ENCODE data around the gene EPS8L3. TPM values are rescaled to one million over a fixed set of nuclear protein-coding genes. Genes with fewer than 3 reads are reported as not detected.

The EPS8L3 gene
- total and polyA plus RNA-seq, 11 donors: 0.25 to 0.75 (median 0.30) TPM; not detected in 5

DNA sequence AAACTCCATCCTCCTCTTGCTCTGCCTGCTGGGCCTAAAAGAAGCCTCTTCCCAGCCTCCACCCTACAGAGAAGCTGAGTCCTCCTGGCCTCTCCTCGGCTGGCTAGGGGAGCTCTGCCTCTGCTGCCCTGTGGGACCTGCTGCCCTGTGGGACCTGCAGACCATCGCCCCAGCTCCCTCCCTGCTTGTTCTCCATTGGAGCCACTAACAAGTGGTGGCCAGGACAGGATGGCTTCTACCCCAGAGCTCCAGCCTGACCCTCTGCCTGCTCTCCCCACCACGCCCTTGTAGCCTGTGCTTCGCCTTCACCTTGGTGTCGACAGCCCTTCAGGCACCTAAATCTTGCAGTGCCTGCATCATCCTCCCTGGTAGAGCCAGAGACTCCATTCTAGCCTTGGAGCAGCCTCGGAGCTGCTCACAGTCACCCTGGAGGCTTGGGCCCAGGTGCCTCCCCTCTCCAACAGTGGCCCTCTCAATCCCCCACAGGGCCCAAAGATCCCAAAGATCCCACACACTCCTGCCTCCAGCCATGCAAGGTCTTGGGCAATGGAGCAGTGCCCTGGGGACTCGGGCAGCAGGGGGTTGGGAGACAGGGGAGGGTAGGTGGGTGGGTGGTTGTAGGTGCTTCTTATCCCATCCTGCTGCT is 3.0 kb downstream of the EPS8L3 start:
- peak in 2 of 5 donors; percentile 2 to 24 for DNase-seq
- 72 to 92% (median 84%) methylated on average over 6 to 7 of the region's 7 CpGs for WGBS, 4 donors
- TF ChIP-seq, protein P1, sequence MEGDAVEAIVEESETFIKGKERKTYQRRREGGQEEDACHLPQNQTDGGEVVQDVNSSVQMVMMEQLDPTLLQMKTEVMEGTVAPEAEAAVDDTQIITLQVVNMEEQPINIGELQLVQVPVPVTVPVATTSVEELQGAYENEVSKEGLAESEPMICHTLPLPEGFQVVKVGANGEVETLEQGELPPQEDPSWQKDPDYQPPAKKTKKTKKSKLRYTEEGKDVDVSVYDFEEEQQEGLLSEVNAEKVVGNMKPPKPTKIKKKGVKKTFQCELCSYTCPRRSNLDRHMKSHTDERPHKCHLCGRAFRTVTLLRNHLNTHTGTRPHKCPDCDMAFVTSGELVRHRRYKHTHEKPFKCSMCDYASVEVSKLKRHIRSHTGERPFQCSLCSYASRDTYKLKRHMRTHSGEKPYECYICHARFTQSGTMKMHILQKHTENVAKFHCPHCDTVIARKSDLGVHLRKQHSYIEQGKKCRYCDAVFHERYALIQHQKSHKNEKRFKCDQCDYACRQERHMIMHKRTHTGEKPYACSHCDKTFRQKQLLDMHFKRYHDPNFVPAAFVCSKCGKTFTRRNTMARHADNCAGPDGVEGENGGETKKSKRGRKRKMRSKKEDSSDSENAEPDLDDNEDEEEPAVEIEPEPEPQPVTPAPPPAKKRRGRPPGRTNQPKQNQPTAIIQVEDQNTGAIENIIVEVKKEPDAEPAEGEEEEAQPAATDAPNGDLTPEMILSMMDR (IDR thresholded peaks at IDR 0.05): no peak
- TF ChIP-seq POLR2A (IDR thresholded peaks at IDR 0.05): no peak

DNA sequence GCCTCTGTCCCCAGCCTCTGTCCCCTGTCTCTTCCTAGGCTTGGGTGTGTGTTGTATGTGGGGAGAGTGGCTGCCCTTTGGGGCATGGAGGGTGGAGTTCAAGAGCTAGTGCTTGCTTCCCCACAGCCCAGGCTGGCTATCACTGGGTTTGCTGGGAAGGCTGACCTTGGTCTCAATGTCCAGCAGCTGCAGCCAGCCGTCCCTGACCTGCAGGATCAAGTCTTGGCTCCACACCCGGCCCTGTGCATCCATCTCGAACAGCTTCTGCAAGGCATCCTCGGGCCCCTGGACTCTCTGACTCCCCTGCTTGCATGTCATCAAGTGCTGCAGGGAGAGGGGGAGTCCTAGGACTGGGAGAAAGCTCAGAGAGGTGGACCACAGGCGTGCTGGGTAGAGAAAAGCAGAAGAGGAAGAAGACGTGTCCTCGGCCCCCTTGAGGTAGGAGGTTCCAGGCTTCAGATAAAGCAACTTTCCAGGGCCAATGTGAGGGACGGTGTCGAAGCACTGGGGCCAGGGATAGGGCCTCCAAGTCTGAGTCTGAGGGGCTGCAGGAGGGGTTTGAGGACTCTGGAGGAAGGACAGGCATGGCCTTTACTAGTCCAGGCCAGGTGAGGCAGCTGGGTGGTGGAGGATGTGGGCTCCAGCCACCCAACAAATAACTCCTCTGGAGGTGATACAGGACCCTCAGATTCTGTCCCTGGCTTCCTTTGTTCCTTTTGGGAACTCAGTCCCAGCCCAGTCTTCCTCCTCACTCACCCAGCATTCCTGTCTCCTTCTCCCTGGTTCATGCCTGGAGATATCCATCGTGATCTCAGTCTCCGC is 4.0 kb downstream of the EPS8L3 start:
- Histone ChIP-seq H3K27ac (no peak overlapping the region), H3K4me1 (peaks cover 0 to 22% (median 0%) of the 10 kb centered on the region in 12 donors), H3K27me3 (no peaks in the 10 kb centered on the region), H3K9me3 (no peaks in the 10 kb centered on the region), H3K36me3 (no peaks in the 10 kb centered on the region), H3K4me3 (no peak overlapping the region)
- intact Hi-C loops (cut with DNase I): no loop called here
- TF ChIP-seq POLR2A (IDR thresholded peaks at IDR 0.05): no peak
- TF ChIP-seq, protein P1 (IDR thresholded peaks at IDR 0.05): no peak
- DNase-seq (peak in 2 of 5 donors; percentile 4 to 10), ATAC-seq (no peak)
- WGBS, 4 donors: 87 to 92% (median 90%) methylated on average over 7 to 11 of the region's 11 CpGs

More for the DNA sequence above, 3.0 kb downstream of the EPS8L3 start:
- Histone ChIP-seq H3K27me3 (no peaks in the 10 kb centered on the region), H3K27ac (peak overlapping the region in 3 of 12 donors; percentile 13 to 41 (median 40)), H3K36me3 (no peaks in the 10 kb centered on the region), H3K4me3 (no peak overlapping the region), H3K9me3 (no peaks in the 10 kb centered on the region), H3K4me1 (peaks cover 0 to 19% (median 0%) of the 10 kb centered on the region in 12 donors)
- ATAC-seq: peak in 2 of 4 donors; percentile 1 to 6
- intact Hi-C loops (cut with DNase I): no loop called here

DNA sequence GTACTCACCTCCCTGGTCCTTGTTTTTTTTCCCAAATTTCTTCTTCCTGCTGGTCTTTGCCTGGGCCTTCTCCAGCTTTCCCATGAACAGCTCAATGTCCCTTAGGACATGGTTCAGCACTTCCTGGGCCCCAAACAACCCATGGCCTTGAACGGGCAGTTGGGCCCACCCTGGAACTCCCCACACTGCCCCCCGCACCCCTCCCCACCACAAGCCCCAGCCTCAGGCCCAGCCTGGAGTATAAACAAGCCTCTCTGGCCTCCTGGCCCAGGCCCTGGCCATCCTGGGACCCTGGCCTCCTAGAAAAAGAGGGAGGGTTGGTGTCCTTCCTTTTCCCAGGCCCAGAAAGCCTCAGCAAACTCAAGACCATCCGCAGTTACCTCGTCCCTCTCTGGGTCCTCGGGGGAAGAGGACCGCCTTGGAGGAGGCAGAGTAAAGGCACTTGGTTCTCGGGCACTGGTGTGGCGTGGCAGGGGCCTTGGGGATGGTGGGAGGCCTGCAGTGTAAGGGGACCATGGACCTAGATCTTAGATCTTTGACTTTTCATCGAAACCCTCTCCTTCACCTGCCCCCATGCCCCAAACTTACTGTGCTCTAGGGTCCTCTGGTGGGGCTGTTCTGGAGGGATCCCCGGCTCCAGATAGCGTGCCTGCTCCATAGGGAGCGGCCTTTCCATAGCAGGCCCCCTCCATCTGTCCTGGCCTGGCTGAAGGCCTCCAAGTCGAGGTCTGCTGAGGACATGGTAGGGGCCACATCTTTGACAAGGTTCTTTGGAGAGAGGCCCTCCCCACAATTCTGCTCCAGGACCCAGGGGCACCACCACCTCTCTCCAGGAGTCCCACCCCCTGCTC is 5.6 kb downstream of the EPS8L3 start:
- peak in 2 of 5 donors; percentile 4 to 5 for DNase-seq
- Histone ChIP-seq H3K36me3 (no peaks in the 10 kb centered on the region), H3K4me3 (no peak overlapping the region), H3K27me3 (no peaks in the 10 kb centered on the region), H3K27ac (no peak overlapping the region), H3K4me1 (peaks cover 0 to 23% (median 1%) of the 10 kb centered on the region in 12 donors), H3K9me3 (no peaks in the 10 kb centered on the region)
- WGBS, 4 donors: 88 to 96% (median 94%) methylated on average over 7 to 13 of the region's 13 CpGs
- intact Hi-C loops (cut with DNase I): no loop called here
- no peak for ATAC-seq
- TF ChIP-seq, protein P1 (IDR thresholded peaks at IDR 0.05): no peak
- TF ChIP-seq POLR2A (IDR thresholded peaks at IDR 0.05): no peak

Data from heart left ventricle (tissue), 16 donors.